ENCODE data around the gene TSSC4. TPM values are rescaled to one million over a fixed set of nuclear protein-coding genes. Genes with fewer than 3 reads are reported as not detected.
A peak's percentile ranks its signal among the peaks of the same experiment; 100 is the strongest.

Gene TSSC4
- total RNA-seq, 1 donor from 2014 or later: 48.9 TPM

DNA sequence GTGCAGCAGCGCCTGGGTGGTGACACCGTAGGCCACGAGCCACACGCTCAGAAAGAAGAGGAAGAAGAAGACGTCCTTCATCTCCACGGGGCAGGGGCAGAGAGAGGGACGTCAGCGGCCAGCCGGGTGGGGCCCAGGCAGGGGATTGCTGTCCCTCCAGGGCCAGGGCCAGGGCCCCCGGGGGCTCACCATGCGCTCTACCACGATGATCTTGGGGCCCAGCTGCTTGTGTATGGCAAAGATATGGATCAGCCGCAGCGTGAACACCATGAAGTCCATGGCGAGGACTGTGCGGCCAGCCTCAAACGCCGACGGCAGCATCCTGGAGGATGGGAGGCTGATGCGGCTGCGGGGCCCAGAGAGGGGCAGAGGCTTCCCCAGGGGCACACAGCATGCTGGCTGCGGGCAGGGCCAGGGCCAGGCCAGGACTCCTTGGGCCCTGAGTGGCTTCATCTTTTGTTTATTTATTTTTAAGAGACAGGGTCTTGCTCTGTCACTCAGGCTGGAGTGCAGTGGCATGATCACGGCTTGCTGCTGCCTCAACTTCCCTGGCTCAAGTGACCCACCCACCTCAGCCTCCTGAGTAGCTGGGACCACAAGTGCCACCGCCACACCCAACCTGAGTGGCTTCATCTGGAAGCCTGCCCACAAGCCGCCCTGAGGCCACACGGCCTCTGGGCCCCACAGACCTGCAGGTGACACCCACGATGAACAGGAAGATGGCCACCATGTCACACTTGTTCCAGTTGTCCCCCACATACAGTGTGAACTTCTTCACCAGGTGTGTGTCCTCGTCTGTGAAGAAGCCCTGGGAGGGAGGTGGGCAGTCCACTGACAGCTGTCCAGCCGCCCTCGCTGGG, 11.1 kb downstream of the TSSC4 start:
- H3K9me3 Mint-ChIP-seq: no peaks in the 10 kb centered on the region
- H3K36me3 Mint-ChIP-seq (ENCODE audit: low read depth): no peaks in the 10 kb centered on the region
- H3K4me1 Mint-ChIP-seq (ENCODE audit: low read depth): no peaks in the 10 kb centered on the region
- intact Hi-C loops (cut with micrococcal nuclease): no loop called here
- H3K27me3 Mint-ChIP-seq (ENCODE audit: low read depth): no peaks in the 10 kb centered on the region
- H3K27ac Mint-ChIP-seq: no peak overlapping the region
- no peak overlapping the region for H3K4me3 Mint-ChIP-seq (ENCODE audit: low read depth)
- DNase-seq (ENCODE audit: low spot score): no peak

DNA sequence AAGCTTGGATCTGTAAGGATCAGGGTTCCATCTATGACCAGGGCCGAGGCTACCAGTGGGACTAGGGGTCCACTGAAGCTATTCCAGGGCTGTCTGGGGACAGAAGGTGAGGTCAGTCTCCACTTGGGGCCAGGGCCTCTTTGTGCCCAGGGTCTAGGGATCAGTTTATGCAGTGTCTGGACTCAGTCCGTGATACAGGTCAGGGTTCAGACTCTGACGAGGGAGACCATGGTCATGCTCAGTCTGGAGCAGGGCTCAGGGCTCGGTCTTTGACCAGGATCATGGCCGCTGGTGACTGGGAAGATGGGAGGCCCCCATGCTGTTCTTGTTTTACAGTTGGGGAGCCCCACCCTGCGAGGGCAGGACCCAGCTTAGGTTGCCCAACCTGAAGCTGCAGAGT, 11.8 kb downstream of the TSSC4 start:
- Mint-ChIP-seq H3K4me1 (ENCODE audit: low read depth) (no peaks in the 10 kb centered on the region), H3K4me3 (ENCODE audit: low read depth) (no peak overlapping the region), H3K27me3 (ENCODE audit: low read depth) (no peaks in the 10 kb centered on the region), H3K36me3 (ENCODE audit: low read depth) (no peaks in the 10 kb centered on the region), H3K9me3 (no peaks in the 10 kb centered on the region), H3K27ac (no peak overlapping the region)
- intact Hi-C loops (cut with micrococcal nuclease): no loop called here
- no peak for DNase-seq (ENCODE audit: low spot score)

DNA sequence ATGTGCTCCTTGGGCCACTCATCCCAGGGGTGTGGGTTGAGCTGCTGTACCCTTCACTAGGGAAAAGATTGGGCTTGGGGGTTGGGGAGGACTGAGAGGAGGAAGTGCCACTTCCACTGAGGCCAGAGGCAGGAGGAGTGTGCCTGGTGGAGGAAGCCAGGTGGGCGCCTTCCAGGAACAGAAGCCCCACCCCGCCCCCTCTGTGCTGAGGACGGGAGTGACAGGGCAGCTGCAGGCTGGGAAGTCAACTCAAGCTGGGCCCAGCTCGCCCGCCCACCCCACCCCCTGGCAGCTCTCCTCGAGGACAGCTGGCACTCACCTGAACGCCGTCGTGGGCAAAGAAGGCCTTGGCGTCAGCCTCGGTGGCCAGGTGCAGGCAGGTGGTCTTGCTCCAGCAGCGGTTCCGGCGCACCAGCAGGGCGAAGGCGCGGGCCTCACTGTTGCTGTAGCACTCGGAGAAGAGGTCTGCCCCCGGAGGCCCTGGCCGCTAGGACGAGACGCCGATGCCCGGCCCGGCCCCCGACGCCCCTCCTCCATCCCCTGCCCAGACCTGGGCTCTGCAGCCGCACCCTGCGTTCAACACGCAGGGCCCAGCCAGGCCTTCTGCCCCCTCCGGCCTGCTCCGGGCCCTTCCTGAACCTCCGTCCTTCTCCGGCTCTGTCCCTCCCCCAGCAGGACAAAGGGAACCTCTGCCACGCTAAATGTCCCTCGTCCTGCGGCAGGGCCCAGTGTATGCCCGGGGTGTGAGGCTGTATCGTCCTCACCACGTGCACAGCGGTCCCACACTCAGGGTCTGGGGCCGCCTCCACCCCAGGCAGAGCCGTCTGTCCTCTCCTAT, 13.4 kb downstream of the TSSC4 start:
- no peaks in the 10 kb centered on the region for H3K27me3 Mint-ChIP-seq (ENCODE audit: low read depth)
- no peaks in the 10 kb centered on the region for H3K4me1 Mint-ChIP-seq (ENCODE audit: low read depth)
- no peak for DNase-seq (ENCODE audit: low spot score)
- H3K9me3 Mint-ChIP-seq: no peaks in the 10 kb centered on the region
- H3K4me3 Mint-ChIP-seq (ENCODE audit: low read depth): no peak overlapping the region
- intact Hi-C loops (cut with micrococcal nuclease): no loop called here
- no peak overlapping the region for H3K27ac Mint-ChIP-seq
- H3K36me3 Mint-ChIP-seq (ENCODE audit: low read depth): no peaks in the 10 kb centered on the region

DNA sequence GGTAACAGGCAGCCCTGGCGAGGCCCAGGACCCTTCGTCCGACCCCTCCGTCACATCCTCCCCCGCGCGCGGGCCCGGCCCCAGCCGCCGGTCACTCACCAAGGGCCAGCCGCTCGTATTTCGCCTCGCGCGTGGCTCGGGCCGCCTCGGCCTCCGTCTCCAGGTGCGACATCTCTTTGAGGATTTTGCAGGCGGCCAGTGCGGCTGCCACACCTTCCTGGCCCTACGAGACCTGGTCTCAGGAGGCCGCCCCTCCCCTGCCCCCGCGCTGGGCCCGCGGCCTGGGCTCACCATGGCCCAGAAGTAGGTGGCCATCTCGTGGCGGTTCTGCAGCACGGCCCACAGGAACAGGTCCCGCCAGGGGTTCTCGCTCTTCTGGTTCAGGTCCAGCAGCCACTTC, 14.1 kb downstream of the TSSC4 start:
- no peaks in the 10 kb centered on the region for H3K27me3 Mint-ChIP-seq (ENCODE audit: low read depth)
- no peak overlapping the region for H3K4me3 Mint-ChIP-seq (ENCODE audit: low read depth)
- intact Hi-C loops (cut with micrococcal nuclease): no loop called here
- H3K27ac Mint-ChIP-seq: no peak overlapping the region
- no peaks in the 10 kb centered on the region for H3K36me3 Mint-ChIP-seq (ENCODE audit: low read depth)
- H3K9me3 Mint-ChIP-seq: no peaks in the 10 kb centered on the region
- H3K4me1 Mint-ChIP-seq (ENCODE audit: low read depth): no peaks in the 10 kb centered on the region
- no peak for DNase-seq (ENCODE audit: low spot score)

DNA sequence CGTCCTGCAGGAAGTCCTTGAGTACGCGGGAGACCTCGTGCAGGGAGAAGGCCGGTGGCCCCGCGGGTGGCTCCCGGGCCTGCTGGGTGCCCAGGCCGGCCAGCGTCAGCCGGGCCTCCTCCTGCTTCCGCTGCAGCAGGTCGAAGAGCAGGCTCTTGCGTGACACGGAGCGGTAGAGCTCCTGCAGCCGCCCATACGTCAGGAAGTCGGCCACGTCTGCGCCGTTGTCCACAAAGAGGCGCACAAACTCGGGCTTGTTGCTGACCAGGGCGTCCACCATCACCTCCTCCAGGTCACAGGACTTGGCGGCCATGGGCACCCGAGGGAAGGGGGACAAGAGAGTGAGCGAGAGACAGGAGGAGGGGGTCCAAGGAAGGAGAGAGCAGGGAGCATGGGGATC, 14.6 kb downstream of the TSSC4 start:
- no peak overlapping the region for H3K27ac Mint-ChIP-seq
- no peak overlapping the region for H3K4me3 Mint-ChIP-seq (ENCODE audit: low read depth)
- intact Hi-C loops (cut with micrococcal nuclease): no loop called here
- no peaks in the 10 kb centered on the region for H3K27me3 Mint-ChIP-seq (ENCODE audit: low read depth)
- no peaks in the 10 kb centered on the region for H3K36me3 Mint-ChIP-seq (ENCODE audit: low read depth)
- DNase-seq (ENCODE audit: low spot score): no peak
- no peaks in the 10 kb centered on the region for H3K9me3 Mint-ChIP-seq
- H3K4me1 Mint-ChIP-seq (ENCODE audit: low read depth): no peaks in the 10 kb centered on the region

DNA sequence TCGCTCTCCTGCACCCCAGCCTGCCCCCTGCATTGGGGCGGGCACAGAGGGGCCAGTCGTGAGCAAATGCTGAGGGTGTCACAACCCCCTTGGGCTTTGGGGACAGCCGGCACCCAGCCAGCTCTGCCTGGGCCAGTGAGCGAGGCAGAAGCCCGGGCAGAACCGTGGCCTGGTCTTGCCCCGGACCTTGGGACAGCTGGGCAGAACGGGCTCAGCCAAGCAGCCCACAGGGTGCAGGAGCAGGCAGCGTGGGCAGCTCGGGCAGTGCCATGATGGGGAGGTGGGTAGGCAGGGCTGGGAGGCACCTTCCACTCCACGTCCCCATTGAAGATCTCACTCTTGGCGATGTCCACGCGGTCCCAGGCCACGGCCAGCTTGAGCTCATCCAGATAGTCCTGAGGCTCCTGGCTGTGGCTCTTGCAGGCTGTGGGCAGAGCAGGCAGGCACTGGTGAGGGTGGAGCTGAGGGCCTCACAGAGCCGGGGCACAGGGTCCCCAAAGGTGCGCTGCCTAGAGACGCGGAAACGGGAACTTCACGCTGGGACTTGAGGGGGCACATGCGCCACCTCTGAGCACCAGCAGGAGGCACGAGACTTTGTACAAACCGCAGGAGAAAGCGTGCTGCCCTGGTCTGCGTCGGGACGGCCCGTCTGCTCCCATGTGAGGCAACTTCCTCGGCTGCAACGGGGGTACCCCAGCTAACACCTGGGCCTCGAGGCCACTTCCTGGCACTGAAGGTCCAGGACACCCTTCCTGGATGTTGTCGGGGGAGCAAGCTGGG, 15.2 kb downstream of the TSSC4 start:
- H3K36me3 Mint-ChIP-seq (ENCODE audit: low read depth): no peaks in the 10 kb centered on the region
- no peaks in the 10 kb centered on the region for H3K4me1 Mint-ChIP-seq (ENCODE audit: low read depth)
- no peaks in the 10 kb centered on the region for H3K9me3 Mint-ChIP-seq
- H3K4me3 Mint-ChIP-seq (ENCODE audit: low read depth): no peak overlapping the region
- DNase-seq (ENCODE audit: low spot score): no peak
- no peaks in the 10 kb centered on the region for H3K27me3 Mint-ChIP-seq (ENCODE audit: low read depth)
- no peak overlapping the region for H3K27ac Mint-ChIP-seq
- intact Hi-C loops (cut with micrococcal nuclease): no loop called here

DNA sequence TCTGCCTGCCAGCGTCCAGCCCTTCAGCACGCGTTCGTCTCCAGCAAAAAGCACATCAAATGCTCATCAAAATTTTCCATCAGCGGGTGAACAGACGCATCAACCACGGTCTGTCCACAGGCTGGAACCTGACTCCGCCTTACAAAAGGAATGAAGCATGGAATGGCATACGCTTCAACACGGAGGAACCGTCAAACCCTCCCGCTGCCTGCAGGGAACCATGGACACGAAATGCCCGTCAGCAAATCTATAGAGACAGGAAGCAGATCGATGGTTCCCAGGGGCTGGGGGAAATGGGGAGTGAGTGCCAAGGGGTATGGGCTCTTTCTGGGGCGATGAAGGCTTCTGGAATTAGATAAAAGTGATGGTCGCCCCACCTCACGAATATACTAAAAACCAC, 16.2 kb downstream of the TSSC4 start:
- H3K27me3 Mint-ChIP-seq (ENCODE audit: low read depth): no peaks in the 10 kb centered on the region
- no peak for DNase-seq (ENCODE audit: low spot score)
- H3K4me3 Mint-ChIP-seq (ENCODE audit: low read depth): no peak overlapping the region
- no peaks in the 10 kb centered on the region for H3K36me3 Mint-ChIP-seq (ENCODE audit: low read depth)
- no peak overlapping the region for H3K27ac Mint-ChIP-seq
- intact Hi-C loops (cut with micrococcal nuclease): no loop called here
- H3K4me1 Mint-ChIP-seq (ENCODE audit: low read depth): no peaks in the 10 kb centered on the region
- no peaks in the 10 kb centered on the region for H3K9me3 Mint-ChIP-seq

DNA sequence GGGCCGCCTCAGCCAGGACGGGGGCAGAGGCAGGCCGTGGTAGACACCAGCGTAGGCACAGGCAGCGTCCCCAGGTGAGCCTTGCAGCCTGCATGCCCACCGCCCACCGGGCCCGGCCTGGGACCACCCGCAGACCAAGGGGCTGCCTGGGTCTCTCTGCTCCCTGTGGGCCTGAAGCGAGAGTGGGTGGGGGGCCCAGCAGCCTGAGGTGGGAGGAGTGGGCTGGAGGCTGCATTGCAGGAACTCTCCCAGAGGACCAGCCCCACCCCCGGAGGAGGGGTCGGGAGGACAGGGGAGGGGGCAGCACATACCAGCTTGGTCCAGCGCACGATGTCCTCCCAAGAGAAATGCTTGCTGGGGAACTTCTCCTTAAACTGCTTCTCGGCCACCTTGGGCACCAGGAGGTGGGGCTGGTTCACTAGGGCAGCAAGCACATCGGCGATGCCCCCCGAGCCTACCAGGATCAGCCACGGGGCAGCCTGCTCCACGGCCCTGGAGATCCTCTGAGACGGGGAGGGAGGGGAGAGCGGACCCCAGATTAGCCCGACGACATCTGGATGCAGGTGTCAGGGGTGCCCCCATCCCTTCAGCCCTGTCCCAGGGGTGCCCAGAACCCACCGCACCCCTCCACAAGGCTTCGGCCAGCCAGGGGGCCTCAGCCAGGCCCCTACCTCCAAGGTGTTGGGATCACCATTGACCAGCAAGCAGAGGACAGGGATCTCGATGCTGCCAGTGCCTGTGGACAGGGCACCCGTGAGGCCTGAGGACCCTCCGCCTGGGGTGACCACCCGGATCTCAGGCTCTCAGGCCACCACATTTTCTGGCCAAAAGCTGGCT, 17.5 kb downstream of the TSSC4 start:
- DNase-seq (ENCODE audit: low spot score): no peak
- H3K27ac Mint-ChIP-seq: no peak overlapping the region
- intact Hi-C loops (cut with micrococcal nuclease): no loop called here
- no peaks in the 10 kb centered on the region for H3K9me3 Mint-ChIP-seq
- H3K36me3 Mint-ChIP-seq (ENCODE audit: low read depth): no peaks in the 10 kb centered on the region
- H3K27me3 Mint-ChIP-seq (ENCODE audit: low read depth): no peaks in the 10 kb centered on the region
- no peaks in the 10 kb centered on the region for H3K4me1 Mint-ChIP-seq (ENCODE audit: low read depth)
- no peak overlapping the region for H3K4me3 Mint-ChIP-seq (ENCODE audit: low read depth)

DNA sequence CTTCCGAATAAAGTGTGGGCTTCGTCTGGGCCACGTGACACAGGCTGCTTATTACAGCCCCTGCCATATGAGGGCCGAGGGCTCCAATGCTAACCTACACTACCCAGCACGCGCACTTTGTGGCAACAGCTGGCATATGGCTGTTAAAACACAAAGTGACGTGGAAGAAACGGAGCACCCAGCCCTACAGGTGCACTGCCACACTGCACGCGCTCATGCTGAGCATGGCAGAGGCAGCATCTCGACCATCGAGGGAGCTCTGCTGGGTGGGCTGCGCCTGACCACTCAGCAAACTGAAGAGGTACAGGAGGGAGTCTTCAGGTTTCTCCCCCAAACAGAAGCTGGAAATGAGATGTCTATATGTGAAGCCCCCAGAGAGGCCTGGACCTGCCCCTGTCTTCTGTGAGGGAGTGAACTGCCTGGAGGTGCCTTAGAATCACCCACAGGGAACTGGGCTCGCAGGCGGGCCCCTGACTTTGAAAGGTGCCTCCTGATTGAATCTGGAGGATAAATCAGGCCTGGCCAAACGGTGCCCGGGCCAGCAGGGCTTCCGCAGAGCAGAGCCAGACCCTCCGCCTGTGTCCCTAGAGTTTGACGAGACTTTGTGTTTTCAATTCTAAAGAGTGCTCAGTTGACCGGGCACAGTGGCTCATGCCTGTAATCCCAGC, 18.3 kb downstream of the TSSC4 start:
- no peaks in the 10 kb centered on the region for H3K27me3 Mint-ChIP-seq (ENCODE audit: low read depth)
- H3K36me3 Mint-ChIP-seq (ENCODE audit: low read depth): no peaks in the 10 kb centered on the region
- intact Hi-C loops (cut with micrococcal nuclease): loop anchor here (1.0 kb wide), 1 partner anchor 222 kb away; no protein-coding TSS in a partner anchor
- H3K27ac Mint-ChIP-seq: no peak overlapping the region
- H3K4me1 Mint-ChIP-seq (ENCODE audit: low read depth): no peaks in the 10 kb centered on the region
- no peak overlapping the region for H3K4me3 Mint-ChIP-seq (ENCODE audit: low read depth)
- H3K9me3 Mint-ChIP-seq: no peaks in the 10 kb centered on the region
- DNase-seq (ENCODE audit: low spot score): no peak

DNA sequence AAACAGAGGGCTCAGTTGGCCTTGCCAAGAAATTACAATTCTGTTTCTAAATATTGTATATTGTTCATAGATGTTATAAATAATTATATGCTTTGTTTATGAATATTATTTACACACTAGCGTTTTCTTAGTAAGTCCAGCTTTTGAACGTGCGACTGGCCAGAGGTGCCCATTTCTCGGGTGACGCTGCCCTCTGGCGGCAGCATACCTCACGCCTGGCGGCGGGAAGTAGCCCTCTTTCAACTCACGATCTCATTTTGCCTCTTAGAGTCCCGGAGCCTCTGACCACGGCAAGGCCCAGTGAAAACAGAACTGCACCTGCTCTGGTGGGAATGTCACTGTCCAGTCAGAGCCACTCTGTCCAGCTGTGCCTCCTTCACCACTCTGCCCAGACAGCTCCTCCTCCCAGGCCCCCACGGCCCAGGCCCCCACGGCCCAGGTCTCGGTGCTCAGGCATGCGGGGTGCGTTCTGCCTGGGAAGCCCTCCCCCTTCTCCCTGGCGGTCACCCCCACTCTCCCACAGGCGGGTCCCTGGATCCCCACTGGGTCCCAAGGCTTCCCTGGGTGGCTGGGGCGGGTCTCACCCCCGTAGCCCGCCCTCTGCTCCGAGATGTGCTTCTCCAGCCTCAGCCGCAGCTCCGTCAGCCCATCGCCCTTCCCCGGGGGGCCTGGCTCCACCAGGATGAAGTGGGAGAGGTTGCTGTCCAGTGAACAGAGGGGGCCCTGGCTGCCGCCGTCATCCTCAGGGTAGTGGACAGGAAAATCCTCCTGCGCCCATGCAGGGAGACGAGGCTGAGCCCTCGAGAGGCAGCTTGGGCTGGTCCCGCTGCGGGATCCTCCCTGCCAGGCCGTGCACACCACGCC, 19.3 kb downstream of the TSSC4 start:
- Mint-ChIP-seq H3K27ac (no peak overlapping the region), H3K27me3 (ENCODE audit: low read depth) (no peaks in the 10 kb centered on the region), H3K36me3 (ENCODE audit: low read depth) (no peaks in the 10 kb centered on the region), H3K4me1 (ENCODE audit: low read depth) (no peaks in the 10 kb centered on the region), H3K9me3 (no peaks in the 10 kb centered on the region), H3K4me3 (ENCODE audit: low read depth) (no peak overlapping the region)
- DNase-seq (ENCODE audit: low spot score): peak; percentile 38
- intact Hi-C loops (cut with micrococcal nuclease): loop anchor here (1.0 to 2.0 kb wide), 3 partner anchors 115 to 233 kb away; no protein-coding TSS in a partner anchor

Data from activated T-helper 2 cell treated with anti-CD3 and anti-CD28 coated beads, Interferon-gamma antibody, Interleukin-2, Interleukin-4, amounts not matched to agents 10 μg/mL and 5 μg/mL and 100 μg/mL, durations not matched to agents 14 hours and 24 hours and 36 hours (primary cell).